ENCODE measurements around the gene APBA3. TPM values are rescaled to one million over a fixed set of nuclear protein-coding genes. Genes with fewer than 3 reads are reported as not detected.

The APBA3 gene
- polyA plus RNA-seq, 4 donors, result 13.1 to 20.8 (median 16.5) TPM

DNA sequence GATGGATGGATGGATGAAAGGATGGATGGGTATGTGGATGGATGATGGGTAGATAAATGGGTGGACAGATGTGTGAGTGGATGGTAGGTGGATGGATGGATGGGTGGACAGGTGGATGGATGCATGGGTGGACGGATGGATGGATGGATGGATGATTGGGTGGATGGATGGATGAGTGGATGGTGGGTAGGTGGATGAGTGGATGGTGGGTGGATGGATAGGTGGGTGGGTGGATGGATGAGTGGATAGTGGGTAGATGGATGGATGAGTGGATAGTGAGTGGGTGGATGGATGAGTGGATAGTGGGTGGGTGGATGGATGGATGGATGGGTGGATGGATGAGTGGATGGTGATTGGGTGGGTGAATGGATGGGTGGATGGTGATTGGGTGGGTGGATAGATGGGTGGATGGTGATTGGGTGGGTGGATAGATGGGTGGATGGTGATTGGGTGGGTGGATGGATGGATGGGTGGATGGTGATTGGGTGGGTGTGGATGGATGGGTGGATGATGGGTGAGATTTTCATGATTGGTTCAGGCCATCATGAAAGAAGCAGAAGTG is 15.1 kb upstream of the APBA3 start:
- Histone ChIP-seq H3K27me3 (ENCODE audit: control insufficient read depth in 3 of 3, insufficient read depth in 3 of 3, low read length in 3 of 3) (no peaks in the 10 kb centered on the region), H3K4me1 (ENCODE audit: control insufficient read depth in 3 of 3, insufficient read depth in 2 of 3, low read depth in 1 of 3, low read length in 2 of 3) (no peaks in the 10 kb centered on the region), H3K4me3 (ENCODE audit: low read depth in 1 of 3, low read length in 3 of 3) (no peak overlapping the region), H3K27ac (ENCODE audit: low read depth in 1 of 3, low read length in 2 of 3) (no peak overlapping the region), H3K36me3 (ENCODE audit: control insufficient read depth in 3 of 3, insufficient read depth in 2 of 3, low read depth in 1 of 3, low read length in 3 of 3) (no peaks in the 10 kb centered on the region), H3K9me3 (ENCODE audit: control insufficient read depth in 2 of 2, insufficient read depth in 1 of 2, low read depth in 1 of 2, low read length in 1 of 2) (peaks cover 0 to 10% of the 10 kb centered on the region in 2 donors)
- 81 to 100% (median 94%) methylated on average over 1 of the region's 1 CpG for WGBS, 3 donors
- FAIRE-seq (no peak), DNase-seq (no peak)

DNA sequence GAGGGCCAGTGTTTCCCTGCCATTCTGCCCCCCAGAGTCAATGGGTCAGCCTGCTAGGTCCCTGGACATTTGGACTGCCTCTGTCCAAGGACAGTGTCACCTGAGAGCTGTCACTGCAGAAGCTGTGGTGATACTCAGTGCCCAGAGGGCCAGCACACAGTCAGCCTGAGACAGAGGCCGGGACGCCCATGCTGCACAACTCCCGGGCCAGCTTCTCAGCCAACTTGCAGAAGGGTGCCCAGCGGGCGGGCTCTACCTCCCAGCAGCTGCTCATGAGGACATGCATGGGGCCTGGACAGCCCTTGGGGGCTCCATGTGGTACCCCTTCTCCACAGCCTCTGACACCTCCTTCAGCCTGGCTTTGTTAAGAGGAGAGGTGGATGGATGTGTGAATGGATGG is 14.3 kb upstream of the APBA3 start:
- WGBS, 3 donors, result 83 to 91% (median 90%) methylated on average over 5 of the region's 5 CpGs
- FAIRE-seq, result no peak

DNA sequence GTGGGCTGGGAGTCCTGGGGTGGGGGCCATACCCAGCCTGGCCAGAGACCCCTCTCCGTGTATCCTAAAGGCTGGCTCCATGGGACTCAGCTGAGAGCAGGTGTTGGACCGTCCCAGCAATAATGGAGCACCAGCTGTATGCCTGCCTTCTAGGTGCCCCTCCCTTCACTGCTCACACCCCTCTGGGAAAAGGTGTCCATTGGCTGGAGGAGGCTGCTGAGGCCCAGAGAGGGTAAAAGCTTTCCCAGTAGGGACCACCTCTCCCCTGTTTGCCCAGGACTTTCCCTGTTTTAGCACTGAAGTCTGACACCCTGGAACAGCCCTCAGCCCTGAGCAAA is 13.9 kb upstream of the APBA3 start:
- H3K4me1 ChIP-seq (ENCODE audit: control insufficient read depth in 3 of 3, insufficient read depth in 2 of 3, low read depth in 1 of 3, low read length in 2 of 3), result no peaks in the 10 kb centered on the region
- H3K4me3 ChIP-seq (ENCODE audit: low read depth in 1 of 3, low read length in 3 of 3), result no peak overlapping the region
- no peak overlapping the region for H3K27ac ChIP-seq (ENCODE audit: low read depth in 1 of 3, low read length in 2 of 3)
- no peaks in the 10 kb centered on the region for H3K36me3 ChIP-seq (ENCODE audit: control insufficient read depth in 3 of 3, insufficient read depth in 2 of 3, low read depth in 1 of 3, low read length in 3 of 3)
- FAIRE-seq (no peak), DNase-seq (no peak)
- no peaks in the 10 kb centered on the region for H3K27me3 ChIP-seq (ENCODE audit: control insufficient read depth in 3 of 3, insufficient read depth in 3 of 3, low read length in 3 of 3)
- H3K9me3 ChIP-seq (ENCODE audit: control insufficient read depth in 2 of 2, insufficient read depth in 1 of 2, low read depth in 1 of 2, low read length in 1 of 2), result no peaks in the 10 kb centered on the region
- WGBS, 3 donors, result 72 to 79% (median 75%) methylated on average over 2 of the region's 2 CpGs

More for the DNA sequence above, 14.3 kb upstream of the APBA3 start:
- H3K9me3 ChIP-seq (ENCODE audit: control insufficient read depth in 2 of 2, insufficient read depth in 1 of 2, low read depth in 1 of 2, low read length in 1 of 2), result peaks cover 0 to 3% of the 10 kb centered on the region in 2 donors
- no peak for DNase-seq
- H3K36me3 ChIP-seq (ENCODE audit: control insufficient read depth in 3 of 3, insufficient read depth in 2 of 3, low read depth in 1 of 3, low read length in 3 of 3), result no peaks in the 10 kb centered on the region
- no peaks in the 10 kb centered on the region for H3K27me3 ChIP-seq (ENCODE audit: control insufficient read depth in 3 of 3, insufficient read depth in 3 of 3, low read length in 3 of 3)
- no peak overlapping the region for H3K27ac ChIP-seq (ENCODE audit: low read depth in 1 of 3, low read length in 2 of 3)
- H3K4me1 ChIP-seq (ENCODE audit: control insufficient read depth in 3 of 3, insufficient read depth in 2 of 3, low read depth in 1 of 3, low read length in 2 of 3), result no peaks in the 10 kb centered on the region
- no peak overlapping the region for H3K4me3 ChIP-seq (ENCODE audit: low read depth in 1 of 3, low read length in 3 of 3)

DNA sequence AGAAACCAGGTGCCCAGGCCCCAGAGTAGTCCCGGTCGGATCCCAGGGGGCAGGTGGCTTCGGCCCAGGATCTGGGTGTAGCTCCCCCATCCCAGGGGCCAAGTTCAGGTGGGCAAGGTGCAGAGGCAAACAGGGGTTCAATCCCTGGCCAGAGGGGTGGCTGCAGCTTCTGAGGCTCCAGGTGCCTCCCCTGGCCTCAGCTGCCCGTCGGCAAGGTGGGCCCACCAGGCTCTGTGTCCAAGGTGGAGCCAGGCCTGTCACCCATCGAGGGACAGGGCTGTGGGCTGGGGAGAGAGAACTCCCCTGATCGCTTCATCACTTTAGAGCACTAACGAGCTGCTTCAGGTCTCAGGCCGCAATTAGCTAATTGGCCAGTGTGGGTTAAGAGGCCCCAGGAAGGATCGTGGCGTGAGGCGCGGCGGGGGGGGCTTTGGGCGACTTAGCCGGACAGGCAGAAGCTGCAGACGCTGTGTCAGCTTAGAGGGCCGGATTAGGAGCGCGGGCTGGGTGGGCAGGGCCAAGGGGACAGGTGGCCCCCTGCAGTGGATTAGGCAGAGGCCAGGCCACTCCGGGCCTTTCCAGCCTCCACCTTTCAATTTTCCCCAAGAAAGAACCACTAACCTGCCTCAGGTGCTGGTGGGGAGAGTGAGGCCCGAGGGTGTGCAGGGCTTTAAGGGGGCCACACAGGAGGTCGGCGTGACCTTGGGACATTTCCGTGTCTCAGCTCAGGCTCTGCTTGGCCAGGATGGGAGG is 13.3 kb upstream of the APBA3 start:
- Histone ChIP-seq H3K27me3 (ENCODE audit: control insufficient read depth in 3 of 3, insufficient read depth in 3 of 3, low read length in 3 of 3) (no peaks in the 10 kb centered on the region), H3K36me3 (ENCODE audit: control insufficient read depth in 3 of 3, insufficient read depth in 2 of 3, low read depth in 1 of 3, low read length in 3 of 3) (peaks cover 0 to 2% (median 0%) of the 10 kb centered on the region in 3 donors), H3K9me3 (ENCODE audit: control insufficient read depth in 2 of 2, insufficient read depth in 1 of 2, low read depth in 1 of 2, low read length in 1 of 2) (no peaks in the 10 kb centered on the region), H3K27ac (ENCODE audit: low read depth in 1 of 3, low read length in 2 of 3) (no peak overlapping the region), H3K4me3 (ENCODE audit: low read depth in 1 of 3, low read length in 3 of 3) (no peak overlapping the region), H3K4me1 (ENCODE audit: control insufficient read depth in 3 of 3, insufficient read depth in 2 of 3, low read depth in 1 of 3, low read length in 2 of 3) (no peaks in the 10 kb centered on the region)
- 65 to 72% (median 71%) methylated on average over 24 to 25 of the region's 25 CpGs for WGBS, 3 donors
- FAIRE-seq, result no peak
- DNase-seq, result no peak

DNA sequence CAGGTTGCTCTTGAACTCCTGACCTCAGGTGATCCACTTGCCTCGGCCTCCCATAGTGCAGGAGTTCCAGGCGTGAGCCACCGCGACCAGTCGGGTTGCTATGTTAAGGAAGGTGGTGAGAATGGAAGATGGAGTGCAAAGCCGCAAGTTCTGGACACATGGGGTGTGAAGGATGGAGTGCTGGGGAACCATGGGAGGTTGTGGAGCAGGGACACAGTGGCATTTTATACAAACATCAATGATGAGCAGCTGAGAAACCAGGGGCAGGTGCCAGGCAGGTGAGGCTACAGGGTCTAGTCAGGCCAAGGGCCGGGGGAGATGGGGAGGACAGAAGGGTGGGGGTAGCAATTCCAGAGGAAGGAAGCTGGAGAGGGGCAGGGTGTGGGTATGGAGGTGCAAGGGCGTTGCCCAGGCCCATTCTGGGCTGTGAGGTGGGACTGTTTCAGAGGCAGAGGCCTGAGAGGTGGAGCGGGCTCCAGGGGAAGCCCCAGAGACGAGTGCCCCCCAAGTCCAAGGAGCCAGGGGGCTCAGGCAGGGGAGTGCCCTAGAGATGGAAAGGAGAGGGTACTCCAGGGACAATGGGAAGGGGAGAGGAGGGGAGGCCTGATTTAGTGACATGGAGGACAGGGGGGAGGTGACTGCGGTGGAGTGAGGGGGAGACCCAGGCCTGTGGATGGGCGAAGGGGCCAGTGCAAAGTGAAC is 12.5 kb upstream of the APBA3 start:
- no peaks in the 10 kb centered on the region for H3K27me3 ChIP-seq (ENCODE audit: control insufficient read depth in 3 of 3, insufficient read depth in 3 of 3, low read length in 3 of 3)
- no peak overlapping the region for H3K4me3 ChIP-seq (ENCODE audit: low read depth in 1 of 3, low read length in 3 of 3)
- peaks cover 0 to 5% (median 0%) of the 10 kb centered on the region in 3 donors for H3K36me3 ChIP-seq (ENCODE audit: control insufficient read depth in 3 of 3, insufficient read depth in 2 of 3, low read depth in 1 of 3, low read length in 3 of 3)
- 76 to 85% (median 82%) methylated on average over 11 to 12 of the region's 12 CpGs for WGBS, 3 donors
- H3K4me1 ChIP-seq (ENCODE audit: control insufficient read depth in 3 of 3, insufficient read depth in 2 of 3, low read depth in 1 of 3, low read length in 2 of 3), result no peaks in the 10 kb centered on the region
- FAIRE-seq, result no peak
- H3K9me3 ChIP-seq (ENCODE audit: control insufficient read depth in 2 of 2, insufficient read depth in 1 of 2, low read depth in 1 of 2, low read length in 1 of 2), result no peaks in the 10 kb centered on the region
- H3K27ac ChIP-seq (ENCODE audit: low read depth in 1 of 3, low read length in 2 of 3), result no peak overlapping the region
- DNase-seq, result no peak

DNA sequence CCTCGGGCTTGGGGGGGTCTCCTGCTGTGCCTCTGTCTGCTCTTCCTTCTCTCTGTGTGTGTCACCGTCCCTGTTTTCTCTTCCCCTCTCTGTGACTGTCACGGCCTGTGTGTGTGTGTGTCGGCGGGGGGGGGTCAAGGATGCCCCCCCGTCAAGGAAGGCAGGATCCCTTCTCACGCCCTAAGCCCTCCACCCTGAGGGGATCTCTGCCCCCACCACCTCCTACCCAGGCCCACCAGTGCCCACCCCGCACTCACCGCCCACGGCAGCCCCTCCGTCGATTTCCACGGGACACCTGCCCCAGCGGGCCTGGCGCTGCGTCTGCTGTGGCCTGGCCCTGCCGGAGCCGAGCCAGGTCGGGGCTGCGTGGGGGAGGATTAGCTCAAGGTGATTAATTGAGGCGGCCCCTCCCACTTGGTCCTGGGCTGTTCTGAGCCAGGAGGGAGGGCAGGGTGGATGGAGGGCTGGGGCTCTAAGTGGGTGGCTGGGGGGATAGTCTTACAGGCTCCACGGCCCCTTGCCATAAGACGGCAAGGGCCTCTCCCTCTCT is 10.5 kb upstream of the APBA3 start, which contains the start of gene RAX2:
Gene RAX2, minus strand, starts transcription at position 323 of the 550 bp plus-strand sequence. CDS start 486 bp downstream, outside the sequence.
- Histone ChIP-seq H3K27ac (ENCODE audit: low read depth in 1 of 3, low read length in 2 of 3) (no peak within 1 kb of the TSS), H3K36me3 (ENCODE audit: control insufficient read depth in 3 of 3, insufficient read depth in 2 of 3, low read depth in 1 of 3, low read length in 3 of 3) (peaks cover 0 to 25% (median 7%) of the 10 kb centered on the region in 3 donors), H3K4me3 (ENCODE audit: low read depth in 1 of 3, low read length in 3 of 3) (no peak within 1 kb of the TSS), H3K9me3 (ENCODE audit: control insufficient read depth in 2 of 2, insufficient read depth in 1 of 2, low read depth in 1 of 2, low read length in 1 of 2) (no peaks in the 10 kb centered on the region), H3K4me1 (ENCODE audit: control insufficient read depth in 3 of 3, insufficient read depth in 2 of 3, low read depth in 1 of 3, low read length in 2 of 3) (peaks cover 0 to 13% (median 0%) of the 10 kb centered on the region in 3 donors), H3K27me3 (ENCODE audit: control insufficient read depth in 3 of 3, insufficient read depth in 3 of 3, low read length in 3 of 3) (no peaks in the 10 kb centered on the region)
- WGBS, 3 donors, result 31 to 53% (median 48%) methylated on average over 19 to 23 of the region's 23 CpGs
- FAIRE-seq (no peak), DNase-seq (no peak)

DNA sequence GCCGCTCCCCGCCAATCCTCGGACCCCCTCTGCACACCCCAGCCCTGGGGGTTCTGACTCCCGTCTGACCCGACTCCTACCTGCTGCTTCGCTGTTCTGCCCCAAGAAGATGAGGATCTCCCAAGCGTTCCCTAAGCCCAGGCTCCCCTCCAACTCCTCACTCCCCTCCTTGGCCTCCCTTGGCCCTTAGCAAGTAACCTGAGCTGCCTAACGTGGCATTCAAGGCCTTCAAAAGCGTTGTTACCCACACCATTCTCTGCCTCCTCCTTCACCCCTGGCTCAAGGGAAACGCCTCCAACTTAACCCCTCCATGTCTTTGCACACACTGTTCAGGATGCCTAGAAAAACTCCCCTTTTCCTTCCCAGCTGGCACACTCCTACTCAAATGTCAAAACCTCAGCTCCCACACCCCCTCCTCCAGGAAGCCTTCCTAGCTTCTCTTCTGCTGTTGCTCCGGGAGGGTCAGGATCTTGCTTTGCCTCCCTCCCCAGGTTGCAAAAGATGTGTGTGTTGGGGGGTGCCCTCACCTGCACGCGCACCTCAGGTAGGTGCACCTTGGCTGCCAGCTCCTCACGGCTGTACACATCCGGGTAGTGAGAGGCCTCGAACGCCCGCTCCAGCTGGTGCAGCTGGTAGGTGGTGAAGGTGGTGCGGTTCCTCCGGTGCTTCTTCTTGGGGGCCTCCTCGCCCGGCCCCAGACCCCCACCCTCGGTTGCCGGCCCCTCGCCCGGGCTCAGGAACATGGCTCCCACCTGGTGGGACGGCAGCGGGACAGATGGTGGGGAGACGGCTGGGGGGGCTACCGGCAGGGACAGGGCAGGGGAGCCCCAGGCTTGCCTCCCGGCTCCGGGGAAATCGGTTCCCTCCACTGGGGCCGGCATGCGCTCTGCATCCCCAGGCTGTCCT is 9.8 kb upstream of the APBA3 start:
- Histone ChIP-seq H3K4me3 (ENCODE audit: low read depth in 1 of 3, low read length in 3 of 3) (no peak overlapping the region), H3K36me3 (ENCODE audit: control insufficient read depth in 3 of 3, insufficient read depth in 2 of 3, low read depth in 1 of 3, low read length in 3 of 3) (peaks cover 0 to 33% (median 8%) of the 10 kb centered on the region in 3 donors), H3K9me3 (ENCODE audit: control insufficient read depth in 2 of 2, insufficient read depth in 1 of 2, low read depth in 1 of 2, low read length in 1 of 2) (no peaks in the 10 kb centered on the region), H3K27ac (ENCODE audit: low read depth in 1 of 3, low read length in 2 of 3) (no peak overlapping the region), H3K4me1 (ENCODE audit: control insufficient read depth in 3 of 3, insufficient read depth in 2 of 3, low read depth in 1 of 3, low read length in 2 of 3) (peaks cover 0 to 13% (median 0%) of the 10 kb centered on the region in 3 donors), H3K27me3 (ENCODE audit: control insufficient read depth in 3 of 3, insufficient read depth in 3 of 3, low read length in 3 of 3) (no peaks in the 10 kb centered on the region)
- 82 to 85% (median 82%) methylated on average over 25 to 35 of the region's 35 CpGs for WGBS, 3 donors
- DNase-seq, result no peak
- no peak for FAIRE-seq
